ENCODE results near the gene ASPRV1.

ASPRV1 gene

GRCh38 chr2:69988086-69988635 lies 26.7 kb upstream of the ASPRV1 start:
- DNase-seq, result no peak

- no peak for DNase-seq
Observed at GRCh38 chr2:69986691-69987090, 25.3 kb upstream of the ASPRV1 start.

- DNase-seq, result no peak
Observed at GRCh38 chr2:69985688-69986087, 24.3 kb upstream of the ASPRV1 start.

GRCh38 chr2:69985216-69985615 lies 23.8 kb upstream of the ASPRV1 start:
- DNase-seq, result no peak

GRCh38 chr2:69983392-69983966 lies 22.0 kb upstream of the ASPRV1 start:
- no peak for DNase-seq

GRCh38 chr2:69979902-69980807 lies 18.7 kb upstream of the ASPRV1 start:
- no peak for DNase-seq

- no peak for DNase-seq
Observed at GRCh38 chr2:69977906-69978482, 16.6 kb upstream of the ASPRV1 start.

GRCh38 chr2:69977186-69977585 lies 15.8 kb upstream of the ASPRV1 start:
- no peak for DNase-seq

- DNase-seq, result no peak
Observed at GRCh38 chr2:69975853-69976462, 14.5 kb upstream of the ASPRV1 start.

- DNase-seq, result no peak
Observed at GRCh38 chr2:69975136-69975852, 13.9 kb upstream of the ASPRV1 start.

- DNase-seq, result no peak
Observed at GRCh38 chr2:69973335-69973735, 11.9 kb upstream of the ASPRV1 start.

- no peak for DNase-seq
Observed at GRCh38 chr2:69972822-69973221, 11.4 kb upstream of the ASPRV1 start.

GRCh38 chr2:69969991-69970390 lies 8.6 kb upstream of the ASPRV1 start:
- DNase-seq, result no peak

- no peak for DNase-seq
Observed at GRCh38 chr2:69969126-69969983, 7.9 kb upstream of the ASPRV1 start.

GRCh38 chr2:69968609-69969008 lies 7.2 kb upstream of the ASPRV1 start:
- no peak for DNase-seq

- no peak for DNase-seq
Observed at GRCh38 chr2:69966496-69966895, 5.1 kb upstream of the ASPRV1 start.

GRCh38 chr2:69965756-69966445 lies 4.5 kb upstream of the ASPRV1 start:
- no peak for DNase-seq

- DNase-seq, result no peak
Observed at GRCh38 chr2:69964353-69964841, 3.0 kb upstream of the ASPRV1 start.

- DNase-seq, result no peak
Observed at GRCh38 chr2:69962986-69963730, 1.7 kb upstream of the ASPRV1 start.

GRCh38 chr2:69960821-69961220 lies 610 bp downstream of the ASPRV1 start:
- DNase-seq, result no peak

All from NCI-H2081 (cell line).